Parathyroid adenoma (tissue), 2 donors: ENCODE data around the gene DPH7.

Experiments
- H2AFZ ChIP-seq: fragments of 300-600 bp; sonication (generic); one replicate; pipeline ENCODE4 v1.7.0; 2017; ENCODE audit warnings: antibody characterized with exemption, mild to moderate bottlenecking
- H3K27ac ChIP-seq: fragments of 300-600 bp; sonication (generic); one replicate; pipeline ENCODE4 v1.7.0; 2017
- H3K27me3 ChIP-seq: fragments of 300-600 bp; sonication (generic); one replicate; pipeline ENCODE4 v1.7.0; 2017; ENCODE audit warnings: low read length; ENCODE audit not compliant: control insufficient read depth, insufficient read depth
- H3K36me3 ChIP-seq: fragments of 300-600 bp; sonication (generic); one replicate; pipeline ENCODE4 v1.7.0; 2017; ENCODE audit warnings: low read length; ENCODE audit not compliant: control insufficient read depth, insufficient read depth
- H3K4me1 ChIP-seq: fragments of 300-600 bp; sonication (generic); one replicate; pipeline ENCODE4 v1.7.0; 2017; ENCODE audit warnings: control low read depth
- H3K4me2 ChIP-seq: fragments of 300-600 bp; sonication (generic); one replicate; pipeline ENCODE4 v1.7.0; 2017; ENCODE audit warnings: low read length
- H3K4me3 ChIP-seq: fragments of 300-600 bp; sonication (generic); one replicate; pipeline ENCODE4 v1.7.0; 2017; ENCODE audit warnings: low read depth, low read length
- H3K79me2 ChIP-seq: fragments of 300-600 bp; sonication (generic); one replicate; pipeline ENCODE4 v1.7.0; 2017; ENCODE audit warnings: control low read depth
- H3K9ac ChIP-seq: fragments of 300-600 bp; sonication (generic); one replicate; pipeline ENCODE4 v1.7.0; 2017; ENCODE audit warnings: mild to moderate bottlenecking
- H3K9me3 ChIP-seq: fragments of 300-600 bp; sonication (generic); one replicate; pipeline ENCODE4 v1.7.0; 2017; ENCODE audit warnings: low read length; ENCODE audit not compliant: control insufficient read depth
- CTCF ChIP-seq: fragments of 300-600 bp; sonication (generic); IDR thresholded peaks from one replicate; pipeline ENCODE4 v1.7.0; 2017; ENCODE audit warnings: antibody characterized with exemption, mild to moderate bottlenecking
- donor health status: primary hyperparathyroidism.

DPH7 gene

GRCh38 chr9:137588891-137589290 lies 10.2 kb upstream of the DPH7 start:
- no peak overlapping the region for H3K4me3 ChIP-seq
- H3K36me3 ChIP-seq = no peaks in the 10 kb centered on the region
- H3K4me2 ChIP-seq = peak overlapping the region; percentile 76
- H3K9me3 ChIP-seq = no peaks in the 10 kb centered on the region
- no peak for TF ChIP-seq CTCF
- H3K79me2 ChIP-seq = no peaks in the 10 kb centered on the region
- no peak overlapping the region for H2AFZ ChIP-seq
- H3K9ac ChIP-seq = no peak overlapping the region
- H3K27ac ChIP-seq = no peak overlapping the region
- H3K27me3 ChIP-seq = no peaks in the 10 kb centered on the region
- H3K4me1 ChIP-seq = peaks cover 4% of the 10 kb centered on the region

GRCh38 chr9:137588311-137588710 lies 9.6 kb upstream of the DPH7 start:
- Histone ChIP-seq H3K4me1 (peaks cover 4% of the 10 kb centered on the region), H3K4me3 (no peak overlapping the region), H3K4me2 (no peak overlapping the region), H2AFZ (no peak overlapping the region), H3K9me3 (no peaks in the 10 kb centered on the region), H3K27ac (no peak overlapping the region), H3K27me3 (no peaks in the 10 kb centered on the region), H3K79me2 (no peaks in the 10 kb centered on the region), H3K9ac (no peak overlapping the region), H3K36me3 (no peaks in the 10 kb centered on the region)
- no peak for TF ChIP-seq CTCF

GRCh38 chr9:137586854-137587253 lies 8.1 kb upstream of the DPH7 start:
- no peak overlapping the region for H2AFZ ChIP-seq
- no peaks in the 10 kb centered on the region for H3K36me3 ChIP-seq
- peaks cover 4% of the 10 kb centered on the region for H3K4me1 ChIP-seq
- TF ChIP-seq CTCF = no peak
- no peaks in the 10 kb centered on the region for H3K79me2 ChIP-seq
- no peak overlapping the region for H3K4me2 ChIP-seq
- H3K27me3 ChIP-seq = no peaks in the 10 kb centered on the region
- H3K27ac ChIP-seq = no peak overlapping the region
- H3K4me3 ChIP-seq = no peak overlapping the region
- no peak overlapping the region for H3K9ac ChIP-seq
- H3K9me3 ChIP-seq = no peaks in the 10 kb centered on the region

- H3K27me3 ChIP-seq = no peaks in the 10 kb centered on the region
- H3K4me3 ChIP-seq = no peak overlapping the region
- no peaks in the 10 kb centered on the region for H3K79me2 ChIP-seq
- no peaks in the 10 kb centered on the region for H3K9me3 ChIP-seq
- no peak for TF ChIP-seq CTCF
- H3K9ac ChIP-seq = no peak overlapping the region
- H2AFZ ChIP-seq = no peak overlapping the region
- peaks cover under 1% of the 10 kb centered on the region for H3K4me1 ChIP-seq
- no peaks in the 10 kb centered on the region for H3K36me3 ChIP-seq
- no peak overlapping the region for H3K27ac ChIP-seq
- no peak overlapping the region for H3K4me2 ChIP-seq
These were observed 5.2 kb upstream of the DPH7 start for GRCh38 chr9:137583957-137584356.

- Histone ChIP-seq H3K4me1 (no peaks in the 10 kb centered on the region), H3K36me3 (no peaks in the 10 kb centered on the region), H3K27ac (no peak overlapping the region), H3K4me2 (no peak overlapping the region), H3K9me3 (no peaks in the 10 kb centered on the region), H3K27me3 (no peaks in the 10 kb centered on the region), H3K4me3 (no peak overlapping the region), H3K79me2 (no peaks in the 10 kb centered on the region), H3K9ac (no peak overlapping the region), H2AFZ (no peak overlapping the region)
- TF ChIP-seq CTCF = no peak
These were observed 4.6 kb upstream of the DPH7 start for GRCh38 chr9:137583347-137583746.
